Stimulated activated CD4-positive, alpha-beta T cell treated with anti-CD3 and anti-CD28 coated beads, Interleukin-12 subunit alpha, Interleukin-12 subunit beta, amount 100 ng/mL, for 48 hours (primary cell): ENCODE results near the gene CREG2.
"Not testable (repeated sequence)": the region's sequence is repeated elsewhere in the genome, so short reads cannot be mapped to it uniquely, and the experiment has no call there.

Experiments used
- DNase-seq, 3 donors: peaks; one replicate each; pipeline ENCODE4 v3.0.0-alpha.2; 2020; ENCODE audit warnings: low read depth in 2 of 3, low spot score in 1 of 3

The CREG2 gene

GRCh38 chr2:101349893-101350662, 37.2 kb downstream of the CREG2 start:
- no peak for DNase-seq

- no peak for DNase-seq
Measured at GRCh38 chr2:101348883-101349282, 38.4 kb downstream of the CREG2 start.

- DNase-seq = no peak
Measured at GRCh38 chr2:101346909-101347308, 40.4 kb downstream of the CREG2 start.

- DNase-seq = no peak
Measured at GRCh38 chr2:101344137-101344536, 43.2 kb downstream of the CREG2 start.

- DNase-seq = no peak
Measured at GRCh38 chr2:101342625-101343008, 44.7 kb downstream of the CREG2 start.

- DNase-seq = peak; percentile 60 to 81 (median 66)
Measured at GRCh38 chr2:101341901-101342624, 45.2 kb downstream of the CREG2 start.

- DNase-seq = peak in 1 of 3 donors; percentile 34
Measured at GRCh38 chr2:101341421-101341820, 45.9 kb downstream of the CREG2 start.

GRCh38 chr2:101340141-101340551, 47.2 kb downstream of the CREG2 start:
- DNase-seq = no peak

- DNase-seq = no peak
Measured at GRCh38 chr2:101339266-101339880, 47.9 kb downstream of the CREG2 start.

GRCh38 chr2:101337877-101338276, 49.4 kb downstream of the CREG2 start:
- DNase-seq = no peak

- DNase-seq = no peak
Measured at GRCh38 chr2:101332885-101333766, 54.2 kb downstream of the CREG2 start.

GRCh38 chr2:101331202-101331601, 56.1 kb downstream of the CREG2 start:
- no peak for DNase-seq

- DNase-seq = no peak
Measured at GRCh38 chr2:101330253-101330933, 56.9 kb downstream of the CREG2 start.

GRCh38 chr2:101329026-101329425, 58.3 kb downstream of the CREG2 start:
- DNase-seq = no peak

- no peak for DNase-seq
Measured at GRCh38 chr2:101328474-101329007, 58.8 kb downstream of the CREG2 start.

- no peak for DNase-seq
Measured at GRCh38 chr2:101327863-101328394, 59.4 kb downstream of the CREG2 start.

GRCh38 chr2:101325425-101325824, 61.9 kb downstream of the CREG2 start:
- DNase-seq = no peak

GRCh38 chr2:101316568-101316967, 70.7 kb downstream of the CREG2 start:
- DNase-seq = not testable (repeated sequence)

- DNase-seq = no peak
Measured at GRCh38 chr2:101311696-101312017, 75.6 kb downstream of the CREG2 start.
